ENCODE data around the gene SAP30BP. TPM values are rescaled to one million over a fixed set of nuclear protein-coding genes. Genes with fewer than 3 reads are reported as not detected.

The SAP30BP gene
- total and polyA plus RNA-seq, 2 of the 13 experiments (the other 11 are each of a cell fraction or from before 2014, with no cell fraction given), result 67.7 to 99.4 TPM

GRCh38 chr17:75755205-75755901 lies 88.2 kb downstream of the SAP30BP start (continued):
- TF ChIP-seq HIC2 (CRISPR knock-in tag; IDR thresholded peaks at IDR 0.05; ENCODE audit: low read depth) (peak; percentile 62; the same call in 1 of the 2 replicates), RORA (CRISPR knock-in tag; IDR thresholded peaks at IDR 0.05) (no peak), ZNF281 (CRISPR knock-in tag; IDR thresholded peaks at IDR 0.05; ENCODE audit: borderline replicate concordance) (no peak)

- TF ChIP-seq FOSL2 (CRISPR knock-in tag; IDR thresholded peaks at IDR 0.05) (no peak), POLR2A (IDR thresholded peaks at IDR 0.05; ENCODE audit: insufficient read depth in 1 of 2, low read depth in 2 of 2, low read length in 2 of 2) (peak in 1 of 2 experiments; percentile 44; a peak in 1 of 4 replicates), ZNF318 (CRISPR knock-in tag; IDR thresholded peaks at IDR 0.05) (0 out of 2 replicates have a peak, but pooled peaks have one; percentile 17)
- no peak overlapping the region for H3K9ac ChIP-seq (ENCODE audit: insufficient read depth, low read depth, low read length)
- in situ Hi-C loops (cut with HindIII; ENCODE audit: extremely low pct_ligation_motif_present, low pct_unique_long_range_greater_than_20kb), result loop anchor here (10.0 kb wide), 1 partner anchor 141 kb away; no protein-coding TSS in a partner anchor
- H3K36me3 ChIP-seq (replicated peaks in 1 of 2; ENCODE audit: control insufficient read depth in 1 of 2, insufficient read depth in 2 of 2, low read length in 2 of 2), result no peaks in the 10 kb centered on the region
- intact Hi-C loops (cut with micrococcal nuclease; ENCODE audit: unreplicated experiment), result no loop called here
- ChIA-PET CTCF (ENCODE audit: low intra/inter-chr PET ratio, low total read pairs) (no interaction called here), POLR2A (interaction anchor here (4.4 to 5.8 kb wide), 3 partner anchors 8 to 24 kb away, joined by 49 to 116 read pairs (median 66); partner anchors contain the start of gene GALK1)
- H4K20me1 ChIP-seq (ENCODE audit: insufficient read depth, low read length), result no peaks in the 10 kb centered on the region
- H3K4me1 ChIP-seq (ENCODE audit: insufficient read depth, low read length), result peaks cover 60% of the 10 kb centered on the region
- no peak overlapping the region for H3K4me3 ChIP-seq (replicated peaks in 1 of 3; ENCODE audit: insufficient read depth in 1 of 3, low read depth in 2 of 3, low read length in 3 of 3)
- no peak overlapping the region for H3K27ac ChIP-seq (ENCODE audit: extremely low read length, insufficient read depth, low read length)
- no peak overlapping the region for H2AFZ ChIP-seq (ENCODE audit: low read length)
- BruUV-seq (replicated peaks), result no TSS peak
- no peaks in the 10 kb centered on the region for H3K79me2 ChIP-seq (ENCODE audit: insufficient read depth, low read length)
- no peak overlapping the region for H3K4me2 ChIP-seq (ENCODE audit: low read depth, low read length)
- no peaks in the 10 kb centered on the region for H3K27me3 ChIP-seq (ENCODE audit: control insufficient read depth in 1 of 2, insufficient read depth in 2 of 2, low read length in 2 of 2)
- H3K9me3 ChIP-seq (ENCODE audit: low read length), result no peaks in the 10 kb centered on the region
- DNase-seq (ENCODE audit: low spot score) (no peak), ATAC-seq (no peak), FAIRE-seq (no peak)
- 100% methylated on average over 2 of the region's 2 CpGs for WGBS (ENCODE audit: low lambda C conversion rate)
These were observed 88.9 kb downstream of the SAP30BP start for GRCh38 chr17:75755990-75756389.
